ENCODE results near the gene PRKG1.

DNA sequence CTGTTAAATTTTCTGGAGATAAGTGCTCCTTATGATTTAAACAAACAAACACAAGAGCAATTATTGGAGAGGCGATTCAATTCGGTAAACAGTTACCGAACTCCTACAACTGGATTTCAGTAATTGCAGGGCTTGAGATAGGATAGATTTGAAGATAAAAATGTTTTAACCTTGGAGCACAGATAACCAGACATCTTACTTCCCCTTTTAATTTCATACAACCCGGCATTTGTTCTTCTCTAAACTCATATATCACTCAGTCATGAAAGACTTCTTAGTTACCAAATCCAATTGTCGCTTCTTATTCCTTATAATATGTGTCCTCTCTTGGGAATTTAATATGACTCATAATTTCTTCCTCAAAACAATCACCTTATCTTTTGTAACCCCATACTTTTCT lies 861.1 kb downstream of the PRKG1 start:
- TF ChIP-seq RAD21 (IDR thresholded peaks at IDR 0.05 in 1 of 2, conservative IDR thresholded peaks at IDR 0.05 in 1 of 2; ENCODE audit: low read depth in 2 of 2, low read length in 2 of 2) (no peak), RNF2 (IDR thresholded peaks at IDR 0.05; ENCODE audit: borderline replicate concordance, low read depth, low read length, missing control alignments, poor library complexity, severe bottlenecking) (no peak), KDM1A (IDR thresholded peaks at IDR 0.05; ENCODE audit: borderline replicate concordance, low read length) (no peak), NRF1 (IDR thresholded peaks at IDR 0.05; ENCODE audit: low read depth, low read length) (no peak), POLR2A (IDR thresholded peaks at IDR 0.05; ENCODE audit: control extremely low read depth in 1 of 2, low read depth in 2 of 2, low read length in 2 of 2) (no peak), CEBPB (IDR thresholded peaks at IDR 0.05; ENCODE audit: low read depth, low read length) (no peak), EZH2 (IDR thresholded peaks at IDR 0.05; ENCODE audit: low read depth, low read length, severe bottlenecking) (no peak), CBX8 (IDR thresholded peaks at IDR 0.05; ENCODE audit: borderline replicate concordance, low read depth, low read length) (no peak), JUN (IDR thresholded peaks at IDR 0.05; ENCODE audit: low read depth, low read length) (no peak), EP300 (IDR thresholded peaks at IDR 0.05; ENCODE audit: borderline replicate concordance in 1 of 2, low read depth in 2 of 2, low read length in 2 of 2) (no peak)
- TF ChIP-seq, protein P1, sequence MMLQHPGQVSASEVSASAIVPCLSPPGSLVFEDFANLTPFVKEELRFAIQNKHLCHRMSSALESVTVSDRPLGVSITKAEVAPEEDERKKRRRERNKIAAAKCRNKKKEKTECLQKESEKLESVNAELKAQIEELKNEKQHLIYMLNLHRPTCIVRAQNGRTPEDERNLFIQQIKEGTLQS (IDR thresholded peaks at IDR 0.05; ENCODE audit: insufficient read depth, low read depth, low read length), result no peak
- TF ChIP-seq, protein P2, sequence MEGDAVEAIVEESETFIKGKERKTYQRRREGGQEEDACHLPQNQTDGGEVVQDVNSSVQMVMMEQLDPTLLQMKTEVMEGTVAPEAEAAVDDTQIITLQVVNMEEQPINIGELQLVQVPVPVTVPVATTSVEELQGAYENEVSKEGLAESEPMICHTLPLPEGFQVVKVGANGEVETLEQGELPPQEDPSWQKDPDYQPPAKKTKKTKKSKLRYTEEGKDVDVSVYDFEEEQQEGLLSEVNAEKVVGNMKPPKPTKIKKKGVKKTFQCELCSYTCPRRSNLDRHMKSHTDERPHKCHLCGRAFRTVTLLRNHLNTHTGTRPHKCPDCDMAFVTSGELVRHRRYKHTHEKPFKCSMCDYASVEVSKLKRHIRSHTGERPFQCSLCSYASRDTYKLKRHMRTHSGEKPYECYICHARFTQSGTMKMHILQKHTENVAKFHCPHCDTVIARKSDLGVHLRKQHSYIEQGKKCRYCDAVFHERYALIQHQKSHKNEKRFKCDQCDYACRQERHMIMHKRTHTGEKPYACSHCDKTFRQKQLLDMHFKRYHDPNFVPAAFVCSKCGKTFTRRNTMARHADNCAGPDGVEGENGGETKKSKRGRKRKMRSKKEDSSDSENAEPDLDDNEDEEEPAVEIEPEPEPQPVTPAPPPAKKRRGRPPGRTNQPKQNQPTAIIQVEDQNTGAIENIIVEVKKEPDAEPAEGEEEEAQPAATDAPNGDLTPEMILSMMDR (IDR thresholded peaks at IDR 0.05; ENCODE audit: control extremely low read depth in 1 of 3, insufficient read depth in 1 of 3, low read depth in 1 of 3, low read length in 3 of 3), result no peak

Data from H1 (cell line).